GM18909 (cell line): ENCODE measurements around the gene CLEC18A.
"Not testable (repeated sequence)": the region's sequence is repeated elsewhere in the genome, so short reads cannot be mapped to it uniquely, and the experiment has no call there.

Experiments used
- ATAC-seq: cut with Tn5 transposase; IDR thresholded peaks from one replicate; pipeline ENCODE4 v1.9.1; 2021; ENCODE audit warnings: mild to moderate bottlenecking; ENCODE audit not compliant: unreplicated experiment, poor library complexity

The CLEC18A gene

GRCh38 chr16:69943241-69944036 lies 7.7 kb upstream of the CLEC18A start:
- ATAC-seq: not testable (repeated sequence)

- ATAC-seq: not testable (repeated sequence)
Observed at GRCh38 chr16:69950411-69950810, 723 bp upstream of the CLEC18A start.

- ATAC-seq: not testable (repeated sequence)
Observed at GRCh38 chr16:69951672-69952031, 518 bp downstream of the CLEC18A start.

- ATAC-seq: not testable (repeated sequence)
Observed at GRCh38 chr16:69952116-69952515, 982 bp downstream of the CLEC18A start.

GRCh38 chr16:69952572-69953355 lies 1.6 kb downstream of the CLEC18A start:
- ATAC-seq: not testable (repeated sequence)

- not testable (repeated sequence) for ATAC-seq
Observed at GRCh38 chr16:69954241-69954640, 3.1 kb downstream of the CLEC18A start.

- not testable (repeated sequence) for ATAC-seq
Observed at GRCh38 chr16:69963312-69963711, 12.2 kb downstream of the CLEC18A start.

GRCh38 chr16:69964960-69965660 lies 14.0 kb downstream of the CLEC18A start:
- ATAC-seq: peak; percentile 45

GRCh38 chr16:69965661-69966054 lies 14.5 kb downstream of the CLEC18A start:
- not testable (repeated sequence) for ATAC-seq

- not testable (repeated sequence) for ATAC-seq
Observed at GRCh38 chr16:69967688-69968087, 16.6 kb downstream of the CLEC18A start.

- not testable (repeated sequence) for ATAC-seq
Observed at GRCh38 chr16:69968125-69968524, 17.0 kb downstream of the CLEC18A start.

- not testable (repeated sequence) for ATAC-seq
Observed at GRCh38 chr16:69969657-69970056, 18.5 kb downstream of the CLEC18A start.

GRCh38 chr16:69972120-69972519 lies 21.0 kb downstream of the CLEC18A start:
- not testable (repeated sequence) for ATAC-seq

GRCh38 chr16:69972935-69973334 lies 21.8 kb downstream of the CLEC18A start:
- ATAC-seq: not testable (repeated sequence)

GRCh38 chr16:69985196-69985595 lies 34.1 kb downstream of the CLEC18A start:
- not testable (repeated sequence) for ATAC-seq

- not testable (repeated sequence) for ATAC-seq
Observed at GRCh38 chr16:69997956-69998355, 46.8 kb downstream of the CLEC18A start.

GRCh38 chr16:69999801-70000200 lies 48.7 kb downstream of the CLEC18A start:
- ATAC-seq: not testable (repeated sequence)

- not testable (repeated sequence) for ATAC-seq
Observed at GRCh38 chr16:70003511-70003910, 52.4 kb downstream of the CLEC18A start.

GRCh38 chr16:70008604-70009003 lies 57.5 kb downstream of the CLEC18A start:
- not testable (repeated sequence) for ATAC-seq

- not testable (repeated sequence) for ATAC-seq
Observed at GRCh38 chr16:70010615-70011014, 59.5 kb downstream of the CLEC18A start.

- not testable (repeated sequence) for ATAC-seq
Observed at GRCh38 chr16:70011120-70011519, 60.0 kb downstream of the CLEC18A start.
